ENCODE results near the gene SLC35G1. TPM values are rescaled to one million over a fixed set of nuclear protein-coding genes. Genes with fewer than 3 reads are reported as not detected.

Gene SLC35G1
- 1 to 10 TPM; 4.8 to 5.6 TPM for total RNA-seq

DNA sequence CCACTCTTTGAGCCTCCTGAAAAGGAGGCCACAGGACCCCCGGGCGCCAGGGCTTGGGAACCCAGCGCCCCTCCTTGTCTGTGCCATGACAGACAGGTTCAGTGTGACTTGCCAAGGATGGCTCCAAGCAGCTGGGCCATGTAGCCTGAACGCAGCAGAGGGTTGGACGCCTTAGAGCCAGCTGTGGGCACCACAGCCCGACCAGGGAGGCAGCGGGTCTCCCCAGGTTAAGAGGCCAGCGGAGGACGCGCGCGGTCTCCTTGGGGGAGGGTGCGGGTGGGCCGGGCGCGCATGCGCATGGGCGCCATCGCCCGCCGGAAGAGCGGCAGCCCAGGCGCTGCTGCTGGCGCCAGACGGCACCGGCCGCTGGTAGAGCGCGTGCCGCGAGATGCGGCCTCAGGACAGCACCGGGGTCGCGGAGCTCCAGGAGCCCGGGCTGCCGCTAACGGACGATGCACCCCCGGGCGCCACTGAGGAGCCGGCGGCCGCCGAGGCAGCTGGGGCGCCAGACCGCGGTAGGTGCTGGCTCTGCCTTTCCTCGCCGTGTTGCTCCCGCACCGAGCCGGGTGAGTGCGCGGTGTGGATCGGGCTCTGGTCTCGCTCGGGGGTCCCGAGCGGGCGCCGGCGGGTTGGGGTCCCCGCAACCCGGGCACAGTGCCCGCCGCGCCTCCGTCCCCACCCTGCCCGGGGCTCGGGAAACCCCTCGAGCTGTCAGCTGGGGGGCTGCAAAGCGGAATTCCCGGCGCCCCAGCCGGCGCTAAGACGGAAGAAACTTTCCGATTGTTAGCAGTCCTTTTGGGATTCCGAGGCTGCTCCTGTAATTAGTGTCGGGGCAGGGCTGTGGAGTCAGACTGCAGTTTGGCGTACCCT is at the start of gene SLC35G1:
SLC35G1 (plus strand) TSS at position 333 of the 870 bp plus-strand sequence; CDS start at position 389, 56 bp downstream.
- peak within 1 kb of the TSS; percentile 92 for H3K27ac Mint-ChIP-seq
- ATAC-seq (replicated peaks in 1 of 2) (peak; percentile 97), DNase-seq (peak; percentile 70 to 77)
- peaks cover 2 to 3% of the 10 kb centered on the region in 2 donors for H3K36me3 Mint-ChIP-seq (ENCODE audit: insufficient read depth in 2 of 2)
- H3K27me3 Mint-ChIP-seq (ENCODE audit: low read depth), result peaks cover 6% of the 10 kb centered on the region
- H3K9me3 Mint-ChIP-seq, result no peaks in the 10 kb centered on the region
- H3K4me3 Mint-ChIP-seq, result peak within 1 kb of the TSS; percentile 84 to 92
- peaks cover 44% of the 10 kb centered on the region for H3K4me1 Mint-ChIP-seq (ENCODE audit: low read depth)

GRCh38 chr10:93844979-93845626 is 48.7 kb upstream of the SLC35G1 start:
- no peak overlapping the region for H3K4me3 Mint-ChIP-seq
- no peaks in the 10 kb centered on the region for H3K27me3 Mint-ChIP-seq (ENCODE audit: low read depth)
- ATAC-seq (replicated peaks in 1 of 2), result no peak
- H3K9me3 Mint-ChIP-seq, result no peaks in the 10 kb centered on the region
- H3K4me1 Mint-ChIP-seq (ENCODE audit: low read depth), result no peaks in the 10 kb centered on the region
- DNase-seq, result no peak
- no peak overlapping the region for H3K27ac Mint-ChIP-seq
- H3K36me3 Mint-ChIP-seq (ENCODE audit: insufficient read depth in 2 of 2), result no peaks in the 10 kb centered on the region

DNA sequence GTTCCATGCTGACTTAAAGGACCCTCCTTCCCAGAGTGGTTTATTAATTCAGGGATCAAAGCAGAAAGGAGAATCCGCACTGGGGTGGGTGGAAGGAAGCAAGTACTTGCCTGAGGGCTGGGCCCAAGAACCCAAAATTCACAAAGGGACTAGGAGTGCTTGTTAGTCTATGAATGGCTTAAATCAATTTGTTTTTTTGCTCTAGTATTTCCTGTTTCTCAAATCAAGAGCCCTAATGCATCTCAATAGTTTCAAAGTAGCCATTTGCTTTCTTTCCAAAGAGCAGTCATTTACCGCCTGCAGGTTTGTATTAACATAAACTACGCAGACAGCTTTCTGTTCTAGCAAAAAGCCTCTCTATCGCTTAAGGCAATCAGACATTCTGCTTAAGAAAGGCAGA is 44.2 kb upstream of the SLC35G1 start:
- DNase-seq (no peak), ATAC-seq (replicated peaks in 1 of 2) (no peak)
- H3K4me3 Mint-ChIP-seq, result no peak overlapping the region

GRCh38 chr10:93850031-93851015 is 43.5 kb upstream of the SLC35G1 start:
- no peak for DNase-seq
- H3K4me1 Mint-ChIP-seq (ENCODE audit: low read depth), result no peaks in the 10 kb centered on the region
- H3K27me3 Mint-ChIP-seq (ENCODE audit: low read depth), result no peaks in the 10 kb centered on the region
- H3K4me3 Mint-ChIP-seq, result no peak overlapping the region
- no peak overlapping the region for H3K27ac Mint-ChIP-seq
- ATAC-seq (replicated peaks in 1 of 2), result no peak
- H3K9me3 Mint-ChIP-seq, result no peaks in the 10 kb centered on the region
- no peaks in the 10 kb centered on the region for H3K36me3 Mint-ChIP-seq (ENCODE audit: insufficient read depth in 2 of 2)

More for the DNA sequence above, 44.2 kb upstream of the SLC35G1 start:
- no peaks in the 10 kb centered on the region for H3K27me3 Mint-ChIP-seq (ENCODE audit: low read depth)
- no peaks in the 10 kb centered on the region for H3K9me3 Mint-ChIP-seq
- no peaks in the 10 kb centered on the region for H3K4me1 Mint-ChIP-seq (ENCODE audit: low read depth)
- no peak overlapping the region for H3K27ac Mint-ChIP-seq
- H3K36me3 Mint-ChIP-seq (ENCODE audit: insufficient read depth in 2 of 2), result no peaks in the 10 kb centered on the region

- H3K36me3 Mint-ChIP-seq (ENCODE audit: insufficient read depth in 2 of 2), result no peaks in the 10 kb centered on the region
- H3K4me3 Mint-ChIP-seq, result no peak overlapping the region
- ATAC-seq (replicated peaks in 1 of 2), result no peak
- H3K27me3 Mint-ChIP-seq (ENCODE audit: low read depth), result no peaks in the 10 kb centered on the region
- H3K4me1 Mint-ChIP-seq (ENCODE audit: low read depth), result no peaks in the 10 kb centered on the region
- no peak overlapping the region for H3K27ac Mint-ChIP-seq
- no peak for DNase-seq
- no peaks in the 10 kb centered on the region for H3K9me3 Mint-ChIP-seq
Observed at GRCh38 chr10:93851169-93851568, 42.6 kb upstream of the SLC35G1 start.

- Mint-ChIP-seq H3K27me3 (ENCODE audit: low read depth) (no peaks in the 10 kb centered on the region), H3K36me3 (ENCODE audit: insufficient read depth in 2 of 2) (no peaks in the 10 kb centered on the region), H3K9me3 (no peaks in the 10 kb centered on the region), H3K27ac (no peak overlapping the region), H3K4me3 (no peak overlapping the region), H3K4me1 (ENCODE audit: low read depth) (no peaks in the 10 kb centered on the region)
- ATAC-seq (replicated peaks in 1 of 2) (no peak), DNase-seq (no peak)
Observed at GRCh38 chr10:93852476-93853095, 41.2 kb upstream of the SLC35G1 start.

- H3K4me1 Mint-ChIP-seq (ENCODE audit: low read depth), result no peaks in the 10 kb centered on the region
- H3K4me3 Mint-ChIP-seq, result no peak overlapping the region
- H3K9me3 Mint-ChIP-seq, result no peaks in the 10 kb centered on the region
- no peaks in the 10 kb centered on the region for H3K27me3 Mint-ChIP-seq (ENCODE audit: low read depth)
- DNase-seq, result no peak
- no peak overlapping the region for H3K27ac Mint-ChIP-seq
- no peak for ATAC-seq (replicated peaks in 1 of 2)
- H3K36me3 Mint-ChIP-seq (ENCODE audit: insufficient read depth in 2 of 2), result no peaks in the 10 kb centered on the region
Observed at GRCh38 chr10:93854975-93855374, 38.8 kb upstream of the SLC35G1 start.

GRCh38 chr10:93856349-93857145 is 37.2 kb upstream of the SLC35G1 start:
- Mint-ChIP-seq H3K36me3 (ENCODE audit: insufficient read depth in 2 of 2) (no peaks in the 10 kb centered on the region), H3K4me3 (no peak overlapping the region), H3K27ac (no peak overlapping the region), H3K27me3 (ENCODE audit: low read depth) (no peaks in the 10 kb centered on the region), H3K9me3 (no peaks in the 10 kb centered on the region), H3K4me1 (ENCODE audit: low read depth) (no peaks in the 10 kb centered on the region)
- no peak for ATAC-seq (replicated peaks in 1 of 2)
- DNase-seq, result no peak

DNA sequence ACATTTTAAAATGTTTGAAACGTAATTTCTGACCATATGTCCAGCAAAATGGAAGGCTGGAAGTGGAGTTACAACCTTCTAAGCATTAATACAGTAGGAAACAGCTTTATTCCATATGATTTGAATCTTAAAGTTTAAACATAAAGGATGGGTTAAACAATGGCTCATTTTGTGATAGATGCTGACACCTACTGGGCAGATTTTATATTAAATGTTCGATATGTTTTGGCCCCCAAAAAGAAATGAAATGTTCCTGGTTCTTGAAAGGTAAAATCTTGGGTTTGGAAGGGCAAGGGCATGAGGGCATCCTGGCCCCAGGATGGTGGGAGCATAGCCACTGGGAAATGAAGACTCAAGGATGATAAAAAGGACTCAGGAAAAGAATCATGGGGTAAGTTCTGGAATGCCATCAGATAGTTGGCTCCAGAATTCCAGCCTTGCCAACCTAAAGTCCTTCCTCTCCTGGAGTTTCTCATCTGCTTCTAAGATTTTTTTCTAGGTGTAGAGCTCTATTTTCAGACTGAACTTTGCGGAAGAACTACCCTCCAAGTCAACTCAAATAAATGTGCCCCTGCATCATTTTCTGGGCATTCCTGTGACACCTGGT is 34.6 kb upstream of the SLC35G1 start:
- H3K4me1 Mint-ChIP-seq (ENCODE audit: low read depth), result no peaks in the 10 kb centered on the region
- H3K27me3 Mint-ChIP-seq (ENCODE audit: low read depth), result no peaks in the 10 kb centered on the region
- DNase-seq (no peak), ATAC-seq (replicated peaks in 1 of 2) (no peak)
- H3K27ac Mint-ChIP-seq, result no peak overlapping the region
- no peaks in the 10 kb centered on the region for H3K36me3 Mint-ChIP-seq (ENCODE audit: insufficient read depth in 2 of 2)
- no peak overlapping the region for H3K4me3 Mint-ChIP-seq
- no peaks in the 10 kb centered on the region for H3K9me3 Mint-ChIP-seq

GRCh38 chr10:93861825-93862224 is 32.0 kb upstream of the SLC35G1 start:
- ATAC-seq (replicated peaks in 1 of 2), result no peak
- no peaks in the 10 kb centered on the region for H3K36me3 Mint-ChIP-seq (ENCODE audit: insufficient read depth in 2 of 2)
- no peak overlapping the region for H3K27ac Mint-ChIP-seq
- DNase-seq, result no peak
- no peaks in the 10 kb centered on the region for H3K9me3 Mint-ChIP-seq
- H3K4me3 Mint-ChIP-seq, result no peak overlapping the region
- peaks cover 5% of the 10 kb centered on the region for H3K27me3 Mint-ChIP-seq (ENCODE audit: low read depth)
- no peaks in the 10 kb centered on the region for H3K4me1 Mint-ChIP-seq (ENCODE audit: low read depth)

- peaks cover 30% of the 10 kb centered on the region for H3K27me3 Mint-ChIP-seq (ENCODE audit: low read depth)
- no peak overlapping the region for H3K4me3 Mint-ChIP-seq
- H3K27ac Mint-ChIP-seq, result no peak overlapping the region
- no peaks in the 10 kb centered on the region for H3K9me3 Mint-ChIP-seq
- DNase-seq, result no peak
- H3K36me3 Mint-ChIP-seq (ENCODE audit: insufficient read depth in 2 of 2), result no peaks in the 10 kb centered on the region
- ATAC-seq (replicated peaks in 1 of 2), result no peak
- H3K4me1 Mint-ChIP-seq (ENCODE audit: low read depth), result no peaks in the 10 kb centered on the region
Observed at GRCh38 chr10:93865794-93866425, 27.9 kb upstream of the SLC35G1 start.
